Neuronal stem cell (in vitro differentiated cells): ENCODE measurements around the gene RIT1. TPM values are rescaled to one million over a fixed set of nuclear protein-coding genes. Genes with fewer than 3 reads are reported as not detected.

Source experiments
- DNase-seq: peaks from one replicate; pipeline ENCODE4 v3.0.0-alpha.2; 2013; ENCODE audit warnings: low spot score
- H2AFZ ChIP-seq: one replicate; pipeline ENCODE4 v1.6.1; 2013; ENCODE audit warnings: mild to moderate bottlenecking, low read length, inconsistent platforms
- H2AK5ac ChIP-seq: 2 replicates; pipeline ENCODE4 v1.6.1; 2013; ENCODE audit warnings: low read depth, mild to moderate bottlenecking, inconsistent platforms, low read length, moderate library complexity, mixed read lengths
- H2BK120ac ChIP-seq: 2 replicates; pipeline ENCODE4 v1.6.1; 2013; ENCODE audit warnings: low read depth, mild to moderate bottlenecking, inconsistent platforms, low read length, moderate library complexity, mixed read lengths
- H2BK12ac ChIP-seq: one replicate; pipeline ENCODE4 v1.6.1; 2013; ENCODE audit warnings: low read length, inconsistent platforms
- H2BK15ac ChIP-seq: 2 replicates; pipeline ENCODE4 v1.6.1; 2013; ENCODE audit warnings: mild to moderate bottlenecking, low read length, inconsistent platforms, mixed read lengths
- H2BK5ac ChIP-seq: one replicate; pipeline ENCODE4 v1.6.1; 2013; ENCODE audit warnings: inconsistent platforms, mild to moderate bottlenecking, low read length, moderate library complexity
- H3K14ac ChIP-seq: one replicate; pipeline ENCODE4 v1.6.1; 2013; ENCODE audit warnings: low read length, inconsistent platforms
- H3K18ac ChIP-seq: 2 replicates; pipeline ENCODE4 v1.6.1; 2013; ENCODE audit warnings: low read length, inconsistent platforms
- H3K23ac ChIP-seq: 2 replicates; pipeline ENCODE4 v1.6.1; 2013; ENCODE audit warnings: low read depth, mild to moderate bottlenecking, mixed read lengths, low read length, inconsistent platforms; ENCODE audit not compliant: poor library complexity
- H3K27ac ChIP-seq: replicated peaks from 3 replicates; pipeline ENCODE4 v1.5.1; 2013; ENCODE audit warnings: low read length, inconsistent platforms
- H3K27me3 ChIP-seq, 3 experiments: 2 replicates each; pipeline ENCODE4 v1.6.1; 2013; ENCODE audit warnings: low read length in 3 of 3, mild to moderate bottlenecking in 2 of 3, inconsistent platforms in 1 of 3, low read depth in 1 of 3, mixed read lengths in 1 of 3, moderate library complexity in 1 of 3; ENCODE audit not compliant: control insufficient read depth in 3 of 3, insufficient read depth in 3 of 3
- H3K36me3 ChIP-seq, 2 donors: replicated peaks in 1 of 2; 2 replicates each; pipeline ENCODE4 v1.6.1; 2013; ENCODE audit warnings: low read length in 2 of 2; ENCODE audit not compliant: control insufficient read depth in 2 of 2, insufficient read depth in 2 of 2
- H3K4ac ChIP-seq: 2 replicates; pipeline ENCODE4 v1.6.1; 2013; ENCODE audit warnings: inconsistent platforms, mild to moderate bottlenecking, low read length, moderate library complexity
- H3K4me1 ChIP-seq, 2 donors: 1 replicate in 1 of 2; 2 replicates in 1 of 2; pipeline ENCODE4 v1.6.1; 2013; ENCODE audit warnings: low read length in 2 of 2, low read depth in 1 of 2; ENCODE audit not compliant: control insufficient read depth in 2 of 2, insufficient read depth in 1 of 2
- H3K4me2 ChIP-seq: one replicate; pipeline ENCODE4 v1.6.1; 2013; ENCODE audit warnings: mild to moderate bottlenecking, low read length, inconsistent platforms; ENCODE audit not compliant: insufficient read depth, poor library complexity, severe bottlenecking
- H3K4me3 ChIP-seq, 2 donors: 2 replicates each; pipeline ENCODE4 v1.5.1; 2013; ENCODE audit warnings: low read length in 2 of 2, mild to moderate bottlenecking in 2 of 2, inconsistent platforms in 1 of 2, moderate library complexity in 1 of 2
- H3K79me1 ChIP-seq: one replicate; pipeline ENCODE4 v1.6.1; 2013; ENCODE audit warnings: low read depth, mild to moderate bottlenecking, inconsistent platforms, low read length, moderate library complexity
- H3K9ac ChIP-seq: one replicate; pipeline ENCODE4 v1.6.1; 2013; ENCODE audit warnings: mild to moderate bottlenecking, low read depth, low read length, inconsistent platforms; ENCODE audit not compliant: poor library complexity
- H3K9me3 ChIP-seq, 2 donors: replicated peaks in 1 of 2; 2 replicates each; pipeline versions ENCODE3 to v1.6.1; 2013; ENCODE audit warnings: low read length in 2 of 2, mild to moderate bottlenecking in 2 of 2, inconsistent platforms in 1 of 2, low read depth in 1 of 2, mixed read lengths in 1 of 2, moderate library complexity in 1 of 2; ENCODE audit not compliant: control insufficient read depth in 2 of 2, insufficient read depth in 1 of 2
- H4K8ac ChIP-seq: one replicate; pipeline ENCODE4 v1.6.1; 2013; ENCODE audit warnings: low read depth, mild to moderate bottlenecking, inconsistent platforms, low read length, moderate library complexity
- H4K91ac ChIP-seq: one replicate; pipeline ENCODE4 v1.6.1; 2013; ENCODE audit warnings: low read length, low read depth, mild to moderate bottlenecking, inconsistent platforms; ENCODE audit not compliant: poor library complexity
- WGBS, 2 donors: extraction: QIAGEN DNeasy Blood & Tissue Kit; methylation state at CpG; one replicate each; pipeline ENCODE4 v1.1.7; 2013; ENCODE audit warnings: missing lambda C conversion rate in 2 of 2, mixed read lengths in 1 of 2; ENCODE audit not compliant: insufficient read length in 2 of 2, insufficient replicate concordance in 1 of 2; ENCODE audit errors: extremely low coverage in 2 of 2; 5-methylcytosine and 5-hydroxymethylcytosine counted together
- polyA plus RNA-seq, 2 experiments: library from polyadenylated mRNA; stranded (reverse); fragments of 200-250 nt; gene quantifications; one replicate each; pipeline ENCODE4 v1.2.3, GENCODE V29; 2013

Gene RIT1, protein sequence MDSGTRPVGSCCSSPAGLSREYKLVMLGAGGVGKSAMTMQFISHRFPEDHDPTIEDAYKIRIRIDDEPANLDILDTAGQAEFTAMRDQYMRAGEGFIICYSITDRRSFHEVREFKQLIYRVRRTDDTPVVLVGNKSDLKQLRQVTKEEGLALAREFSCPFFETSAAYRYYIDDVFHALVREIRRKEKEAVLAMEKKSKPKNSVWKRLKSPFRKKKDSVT
- polyA plus RNA-seq (2013, experiment 1 of 2): 22.1 TPM
- polyA plus RNA-seq (2013, experiment 2 of 2): 22.2 TPM

DNA sequence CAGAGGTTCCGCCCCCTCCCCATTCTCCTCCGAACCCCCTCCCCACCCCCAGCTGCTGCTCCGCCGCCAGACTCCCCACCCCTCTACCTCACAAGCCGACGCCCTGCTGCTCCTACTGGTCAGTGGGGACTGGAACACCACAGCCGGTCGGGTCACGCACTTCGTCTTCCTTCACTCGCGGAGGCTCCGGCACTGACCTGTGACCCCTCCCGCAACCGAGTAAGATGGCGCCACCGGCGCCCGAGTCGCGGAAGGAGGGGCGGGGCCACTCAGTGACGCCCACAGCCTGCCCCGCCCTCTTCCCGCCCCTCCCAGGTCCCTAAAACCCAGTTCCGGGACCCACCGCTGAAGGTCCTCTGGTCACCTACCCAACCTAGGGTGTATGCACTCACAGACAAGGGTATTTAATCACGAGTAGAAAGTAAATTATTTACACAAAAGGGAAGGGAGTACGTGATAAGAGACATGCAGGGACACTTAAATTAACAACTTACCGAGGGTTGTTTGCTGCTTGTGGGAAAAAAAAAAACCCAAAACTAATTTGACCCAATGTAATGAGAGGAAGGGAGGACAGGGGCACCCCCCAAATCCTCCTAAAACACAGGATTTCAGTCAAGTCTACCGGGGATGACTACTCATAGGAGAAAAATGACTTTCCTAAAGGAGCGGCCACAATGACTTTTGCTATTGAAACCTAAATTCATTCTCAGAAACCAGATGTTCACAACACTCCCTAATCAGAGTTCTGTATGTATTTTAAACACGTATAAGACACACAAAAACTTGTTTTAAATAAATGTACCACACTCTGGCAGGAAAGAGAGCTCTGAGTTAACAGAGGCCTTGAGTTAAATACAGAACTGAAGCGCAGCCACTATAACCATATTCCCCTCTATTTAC, at the start of gene RIT1:
Gene RIT1 (minus strand): TSS at position 194 of the 900 bp plus-strand sequence. CDS start 588 bp downstream, outside the sequence.
- H2AFZ ChIP-seq: peak within 1 kb of the TSS; percentile 81
- WGBS, 2 donors: no CpG with 5 or more reads among the region's 34 CpGs

DNA sequence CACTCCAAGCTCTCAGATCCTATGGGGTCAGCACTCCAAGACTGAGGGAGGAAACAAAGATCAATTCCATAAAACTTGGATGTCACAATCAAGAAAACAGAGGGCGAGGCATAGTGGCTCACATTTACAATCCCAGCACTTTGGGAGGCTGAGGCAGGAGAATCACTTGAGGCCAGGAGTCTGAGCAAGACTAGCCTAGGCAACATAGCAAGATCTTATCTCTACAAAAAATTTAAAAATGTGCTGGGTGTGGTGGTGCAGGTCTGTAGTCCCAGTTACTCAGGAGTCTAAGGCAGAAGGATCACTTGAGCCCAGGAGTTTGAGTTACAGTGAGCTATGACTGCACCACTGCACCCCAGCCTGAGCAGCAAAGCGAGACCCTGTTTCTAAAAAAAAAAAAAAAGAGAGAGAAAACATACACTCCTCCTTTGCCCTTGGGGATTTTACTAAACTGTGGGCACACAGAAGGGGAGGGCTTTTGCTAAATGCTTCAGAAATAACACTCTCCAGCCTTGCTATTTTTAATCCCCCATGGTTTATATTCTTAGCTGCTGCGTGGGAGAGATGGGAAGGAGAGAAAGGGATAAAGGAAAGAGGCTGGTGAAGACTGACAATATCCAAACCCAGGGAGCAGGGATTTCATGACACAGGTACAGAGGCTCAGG, 49.1 kb upstream of the RIT1 start:
- Histone ChIP-seq H4K91ac (no peak overlapping the region), H3K36me3 (peaks cover 55 to 95% of the 10 kb centered on the region in 2 donors), H3K4me3 (no peak overlapping the region), H3K9me3 (no peaks in the 10 kb centered on the region), H3K18ac (no peak overlapping the region), H3K23ac (no peak overlapping the region), H2BK120ac (no peak overlapping the region), H2BK5ac (no peak overlapping the region), H3K27me3 (no peaks in the 10 kb centered on the region), H3K4ac (no peak overlapping the region), H3K4me1 (no peaks in the 10 kb centered on the region), H3K4me2 (no peak overlapping the region), H4K8ac (no peak overlapping the region), H3K79me1 (peaks cover 5% of the 10 kb centered on the region), H3K14ac (no peak overlapping the region), H2BK12ac (no peak overlapping the region), H3K27ac (no peak overlapping the region), H2BK15ac (no peak overlapping the region), H2AK5ac (no peak overlapping the region), H3K9ac (no peak overlapping the region), H2AFZ (no peak overlapping the region)
- DNase-seq: no peak
- no CpG with 5 or more reads among the region's 3 CpGs for WGBS, 2 donors

More for the DNA sequence above, at the start of gene RIT1:
- Histone ChIP-seq H4K91ac (no peak within 1 kb of the TSS), H3K4ac (no peak within 1 kb of the TSS), H3K4me3 (peak within 1 kb of the TSS; percentile 68 to 90), H3K14ac (no peak within 1 kb of the TSS), H3K4me2 (peak within 1 kb of the TSS; percentile 72), H3K9me3 (no peaks in the 10 kb centered on the region), H2BK15ac (no peak within 1 kb of the TSS), H3K18ac (peak within 1 kb of the TSS; percentile 67), H2BK12ac (no peak within 1 kb of the TSS), H3K9ac (peak within 1 kb of the TSS; percentile 74), H3K4me1 (peaks cover 0 to 2% of the 10 kb centered on the region in 2 donors), H2AK5ac (no peak within 1 kb of the TSS), H2BK120ac (no peak within 1 kb of the TSS), H3K36me3 (peaks cover 18 to 83% of the 10 kb centered on the region in 2 donors), H3K79me1 (peaks cover 1% of the 10 kb centered on the region), H4K8ac (no peak within 1 kb of the TSS), H3K27me3 (no peaks in the 10 kb centered on the region), H3K27ac (peak within 1 kb of the TSS; percentile 60), H3K23ac (peak within 1 kb of the TSS; percentile 94), H2BK5ac (no peak within 1 kb of the TSS)
- DNase-seq: peak; percentile 81

DNA sequence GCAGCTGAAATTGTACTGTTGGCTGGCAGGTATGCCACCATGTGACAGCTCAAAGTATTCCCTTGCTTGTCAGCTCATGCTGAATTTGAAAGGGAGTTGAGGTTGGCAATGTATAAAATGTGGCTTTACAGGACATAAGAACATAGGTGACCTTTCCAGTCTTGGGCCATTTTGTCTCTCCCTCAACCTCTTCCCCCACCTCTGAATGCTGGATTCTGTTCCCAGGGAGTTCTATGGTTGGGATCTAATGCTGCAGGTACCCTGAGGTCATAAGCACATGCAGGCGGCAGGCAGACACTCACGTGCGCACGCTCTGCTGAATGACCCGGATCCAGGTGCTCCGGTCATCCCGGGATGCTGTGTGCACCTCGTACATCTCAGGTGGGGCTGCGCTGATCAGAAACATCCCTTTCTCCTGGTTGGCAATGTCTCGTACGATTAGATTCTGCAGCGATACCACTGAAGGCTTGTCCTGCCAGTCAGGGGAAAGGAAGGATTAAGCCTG, 46.3 kb upstream of the RIT1 start:
- H3K36me3 ChIP-seq: peaks cover 55 to 96% of the 10 kb centered on the region in 2 donors
- no peak overlapping the region for H2BK12ac ChIP-seq
- H3K14ac ChIP-seq: peak overlapping the region; percentile 66

More for the DNA sequence above, 46.3 kb upstream of the RIT1 start:
- no peak overlapping the region for H4K91ac ChIP-seq
- H3K79me1 ChIP-seq: peaks cover 2% of the 10 kb centered on the region
- no peaks in the 10 kb centered on the region for H3K9me3 ChIP-seq
- H4K8ac ChIP-seq: no peak overlapping the region
- H3K4me3 ChIP-seq: no peak overlapping the region
- no peak overlapping the region for H2AFZ ChIP-seq
- H3K4me2 ChIP-seq: no peak overlapping the region
- no peak overlapping the region for H2BK15ac ChIP-seq
- no peak overlapping the region for H2AK5ac ChIP-seq
- H3K9ac ChIP-seq: no peak overlapping the region
- no peaks in the 10 kb centered on the region for H3K4me1 ChIP-seq
- no peak overlapping the region for H3K4ac ChIP-seq
- no peak for DNase-seq
- H3K23ac ChIP-seq: no peak overlapping the region
- H3K18ac ChIP-seq: no peak overlapping the region
- no peak overlapping the region for H2BK5ac ChIP-seq
- no peak overlapping the region for H3K27ac ChIP-seq
- no peak overlapping the region for H2BK120ac ChIP-seq
- H3K27me3 ChIP-seq: no peaks in the 10 kb centered on the region
- no CpG with 5 or more reads among the region's 12 CpGs for WGBS, 2 donors
